WTC11 (cell line): ENCODE measurements around the gene ACO1. TPM values are rescaled to one million over a fixed set of nuclear protein-coding genes. Genes with fewer than 3 reads are reported as not detected.
A peak's percentile ranks its signal among the peaks of the same experiment; 100 is the strongest.

ENCODE experiments used
- ATAC-seq: fragments of 200-7000 bp; cut with Tn5 transposase; 2 replicates; pipeline ENCODE4 v1.10.0; 2021; ENCODE audit warnings: mild to moderate bottlenecking, moderate library complexity
- CTCF ChIA-PET: fragments of 300-600 bp; sonication (Branson Sonifier 250); formaldehyde crosslinking; loops from one replicate; lab custom pipeline; 2021; ENCODE audit warnings: antibody characterized with exemption; lab: Charles Lee
- POLR2A ChIA-PET: fragments of 350-600 bp; sonication (Branson Sonifier 250); formaldehyde crosslinking; loops from one replicate; lab custom pipeline; 2021; ENCODE audit warnings: antibody characterized with exemption; lab: Charles Lee
- DNase-seq: peaks from one replicate; pipeline ENCODE4 v3.0.0; 2021; ENCODE audit warnings: low spot score
- H3K27ac Mint-ChIP-seq: 2 replicates; pipeline ENCODE4 v1.8.0; 2021; ENCODE audit warnings: mixed read lengths
- H3K27me3 Mint-ChIP-seq: 2 replicates; pipeline ENCODE4 v1.8.0; 2021; ENCODE audit warnings: low read depth, mild to moderate bottlenecking, moderate library complexity, mixed read lengths
- H3K36me3 Mint-ChIP-seq: 2 replicates; pipeline ENCODE4 v1.8.0; 2021; ENCODE audit warnings: mixed read lengths
- H3K4me1 Mint-ChIP-seq: 2 replicates; pipeline ENCODE4 v1.8.0; 2022; ENCODE audit warnings: mixed read lengths
- H3K4me3 Mint-ChIP-seq: 2 replicates; pipeline ENCODE4 v1.8.0; 2021; ENCODE audit warnings: mild to moderate bottlenecking, moderate library complexity, mixed read lengths
- H3K9me3 Mint-ChIP-seq: 2 replicates; pipeline ENCODE4 v1.8.0; 2021; ENCODE audit warnings: mixed read lengths
- ATF1 ChIP-seq: sonication (generic); formaldehyde crosslinking; IDR thresholded peaks from 2 replicates; pipeline ENCODE4 v1.8.1; 2023; ENCODE audit warnings: mild to moderate bottlenecking, moderate library complexity, missing genetic modification reagents
- CBFB ChIP-seq: sonication (generic); formaldehyde crosslinking; IDR thresholded peaks from 2 replicates; pipeline ENCODE4 v1.8.1; 2022; ENCODE audit warnings: mild to moderate bottlenecking, low read depth, missing genetic modification reagents
- EMX1 ChIP-seq: fragments of 250-450 bp; sonication (Bioruptor Pico); IDR thresholded peaks from 2 replicates; pipeline ENCODE4 v1.8.0; 2021; ENCODE audit warnings: mild to moderate bottlenecking
- FOXJ3 ChIP-seq: sonication (generic); formaldehyde crosslinking; IDR thresholded peaks from 2 replicates; pipeline ENCODE4 v1.9.0; 2021; ENCODE audit warnings: missing genetic modification reagents, mild to moderate bottlenecking, borderline replicate concordance
- FOXP1 ChIP-seq: sonication (generic); formaldehyde crosslinking; IDR thresholded peaks from 2 replicates; pipeline ENCODE4 v1.8.0; 2022; ENCODE audit warnings: missing genetic modification reagents, mild to moderate bottlenecking, moderate library complexity, borderline replicate concordance
- GABPB1 ChIP-seq: sonication (generic); formaldehyde crosslinking; IDR thresholded peaks from 2 replicates; pipeline ENCODE4 v1.8.1; 2023; ENCODE audit warnings: mild to moderate bottlenecking, missing genetic modification reagents
- PRRX2 ChIP-seq: fragments of 250-450 bp; sonication (Bioruptor Pico); IDR thresholded peaks from 2 replicates; pipeline ENCODE4 v1.8.0; 2021; ENCODE audit warnings: mild to moderate bottlenecking
- RELA ChIP-seq: sonication (generic); formaldehyde crosslinking; IDR thresholded peaks from 2 replicates; pipeline ENCODE4 v1.8.1; 2022; ENCODE audit warnings: missing genetic modification reagents, mild to moderate bottlenecking, borderline replicate concordance
- RORB ChIP-seq: fragments of 250-450 bp; sonication (Bioruptor Pico); IDR thresholded peaks from 2 replicates; pipeline ENCODE4 v1.9.0; 2021; ENCODE audit warnings: mild to moderate bottlenecking
- SP1 ChIP-seq: sonication (generic); formaldehyde crosslinking; conservative IDR thresholded peaks from 2 replicates; pipeline ENCODE4 v1.8.1; 2022; ENCODE audit warnings: missing genetic modification reagents
- ZBTB21 ChIP-seq: sonication (generic); formaldehyde crosslinking; IDR thresholded peaks from 2 replicates; pipeline ENCODE4 v1.8.1; 2023; ENCODE audit warnings: mild to moderate bottlenecking, missing genetic modification reagents, borderline replicate concordance
- ZNF263 ChIP-seq: sonication (generic); formaldehyde crosslinking; IDR thresholded peaks from 2 replicates; pipeline ENCODE4 v1.8.1; 2022; ENCODE audit warnings: low read depth, mild to moderate bottlenecking, moderate library complexity, missing genetic modification reagents
- total RNA-seq: library from RNA; stranded (reverse); gene quantifications from 3 replicates; pipeline ENCODE4 v1.2.3, GENCODE V29; 2021
- TF ChIP-seq, protein P1 (sequence below): fragments of 250-450 bp; sonication (Bioruptor Pico); IDR thresholded peaks from 2 replicates; pipeline ENCODE4 v1.8.0; 2021; ENCODE audit warnings: mild to moderate bottlenecking
- TF ChIP-seq, protein P2 (sequence below): sonication (generic); formaldehyde crosslinking; IDR thresholded peaks from 2 replicates; pipeline ENCODE4 v1.8.1; 2023; ENCODE audit warnings: mild to moderate bottlenecking, moderate library complexity, missing genetic modification reagents
- TF ChIP-seq, protein P3 (sequence below): sonication (generic); formaldehyde crosslinking; conservative IDR thresholded peaks from 2 replicates; pipeline ENCODE4 v1.8.1; 2023; ENCODE audit warnings: mild to moderate bottlenecking, low read depth, missing genetic modification reagents, moderate library complexity
- TF ChIP-seq, protein P4 (sequence below): fragments of 250-450 bp; sonication (Bioruptor Pico); IDR thresholded peaks from 2 replicates; pipeline ENCODE4 v2.1.2; 2022; ENCODE audit warnings: mild to moderate bottlenecking, moderate library complexity
- TF ChIP-seq, protein P5 (sequence below): sonication (generic); formaldehyde crosslinking; IDR thresholded peaks from 2 replicates; pipeline ENCODE4 v1.8.1; 2022; ENCODE audit warnings: low read depth, mild to moderate bottlenecking, moderate library complexity, missing genetic modification reagents, borderline replicate concordance
- TF ChIP-seq, protein P6 (sequence below): sonication (generic); formaldehyde crosslinking; IDR thresholded peaks from 2 replicates; pipeline ENCODE4 v1.8.1; 2022; ENCODE audit warnings: missing genetic modification reagents, borderline replicate concordance
- TF ChIP-seq, protein P7 (sequence below): sonication (generic); formaldehyde crosslinking; IDR thresholded peaks from 2 replicates; pipeline ENCODE4 v1.8.1; 2023; ENCODE audit warnings: mild to moderate bottlenecking, missing genetic modification reagents

ACO1 gene
- total RNA-seq, 1 experiment from 2014 or later = 40.2 TPM

DNA sequence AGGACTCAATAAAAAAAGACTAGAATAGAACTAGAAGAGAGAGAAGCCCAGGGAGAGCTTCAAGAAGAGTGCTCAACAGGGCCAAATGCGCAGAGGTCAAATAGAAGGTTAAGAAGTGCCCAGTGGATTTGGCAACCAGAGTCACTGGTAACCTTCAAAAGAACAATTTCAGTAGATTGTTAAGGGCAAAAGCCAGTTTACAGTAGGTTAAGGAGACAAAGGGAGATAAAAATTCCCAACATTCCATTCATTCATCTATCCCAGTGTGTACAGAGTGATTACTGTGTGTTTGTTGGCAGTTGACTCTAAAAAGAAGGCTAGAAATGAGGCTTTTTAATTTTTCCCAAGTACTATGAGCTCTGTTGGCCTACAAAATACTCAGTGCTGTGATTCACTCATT lies 72.1 kb downstream of the ACO1 start (continued):
- TF ChIP-seq, protein P1, sequence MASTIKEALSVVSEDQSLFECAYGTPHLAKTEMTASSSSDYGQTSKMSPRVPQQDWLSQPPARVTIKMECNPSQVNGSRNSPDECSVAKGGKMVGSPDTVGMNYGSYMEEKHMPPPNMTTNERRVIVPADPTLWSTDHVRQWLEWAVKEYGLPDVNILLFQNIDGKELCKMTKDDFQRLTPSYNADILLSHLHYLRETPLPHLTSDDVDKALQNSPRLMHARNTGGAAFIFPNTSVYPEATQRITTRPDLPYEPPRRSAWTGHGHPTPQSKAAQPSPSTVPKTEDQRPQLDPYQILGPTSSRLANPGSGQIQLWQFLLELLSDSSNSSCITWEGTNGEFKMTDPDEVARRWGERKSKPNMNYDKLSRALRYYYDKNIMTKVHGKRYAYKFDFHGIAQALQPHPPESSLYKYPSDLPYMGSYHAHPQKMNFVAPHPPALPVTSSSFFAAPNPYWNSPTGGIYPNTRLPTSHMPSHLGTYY = no peak
- TF ChIP-seq SP1 (no peak), ATF1 (no peak)

DNA sequence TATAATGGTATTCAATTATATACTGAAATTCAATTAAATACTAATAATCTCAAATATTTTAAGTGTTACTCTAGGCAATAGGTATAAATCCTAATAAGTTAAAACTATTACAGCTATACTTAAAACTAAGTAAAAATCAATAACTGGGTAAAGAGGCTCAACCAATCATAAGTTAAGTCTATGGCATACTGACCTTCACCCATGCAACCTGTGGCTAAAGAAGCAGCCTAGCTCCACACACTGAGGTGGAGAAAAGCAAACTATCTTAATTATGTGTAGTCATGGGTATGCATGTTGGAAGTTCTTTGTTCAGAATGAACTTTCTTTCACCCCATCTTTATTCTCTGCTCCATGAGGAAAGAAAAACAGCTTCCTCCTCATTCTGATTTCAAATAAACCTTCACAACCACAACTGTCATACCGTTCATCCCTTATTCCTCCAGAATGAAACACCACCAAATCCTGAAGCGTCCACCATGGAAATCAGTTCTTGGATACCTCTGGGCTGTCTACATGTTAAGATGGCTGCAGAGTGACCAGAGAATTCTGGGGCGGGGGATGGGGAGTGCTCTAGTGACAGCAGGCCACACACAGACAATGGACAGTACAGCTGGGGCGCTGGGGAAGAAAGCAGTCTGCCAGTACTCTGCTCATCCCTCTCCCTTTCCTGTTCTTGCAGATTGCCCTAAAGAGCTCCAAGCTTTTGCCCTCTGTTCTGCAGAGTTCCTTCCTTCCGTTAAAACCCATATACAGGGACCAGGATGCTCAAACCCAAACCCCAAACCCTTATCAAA lies 79.3 kb downstream of the ACO1 start:
- ChIA-PET POLR2A (no interaction called here), CTCF (interaction anchor here (1.3 to 2.0 kb wide), 2 partner anchors 63 to 108 kb away, joined by 4 to 7 read pairs; partner anchors contain the start of gene RIGI)
- ATAC-seq = peak; percentile 24; the same call in 1 of the 2 replicates
- H3K9me3 Mint-ChIP-seq = no peaks in the 10 kb centered on the region
- H3K4me3 Mint-ChIP-seq = no peak overlapping the region
- H3K36me3 Mint-ChIP-seq = peaks cover 4% of the 10 kb centered on the region; the same call in 1 of the 2 replicates
- TF ChIP-seq CBFB (CRISPR knock-in tag) (no peak), FOXJ3 (CRISPR knock-in tag) (no peak), RELA (CRISPR knock-in tag) (no peak), EMX1 (CRISPR knock-in tag) (no peak), ZBTB21 (CRISPR knock-in tag) (no peak), GABPB1 (CRISPR knock-in tag) (no peak), ZNF263 (no peak), PRRX2 (CRISPR knock-in tag) (no peak)
- TF ChIP-seq, protein P2, sequence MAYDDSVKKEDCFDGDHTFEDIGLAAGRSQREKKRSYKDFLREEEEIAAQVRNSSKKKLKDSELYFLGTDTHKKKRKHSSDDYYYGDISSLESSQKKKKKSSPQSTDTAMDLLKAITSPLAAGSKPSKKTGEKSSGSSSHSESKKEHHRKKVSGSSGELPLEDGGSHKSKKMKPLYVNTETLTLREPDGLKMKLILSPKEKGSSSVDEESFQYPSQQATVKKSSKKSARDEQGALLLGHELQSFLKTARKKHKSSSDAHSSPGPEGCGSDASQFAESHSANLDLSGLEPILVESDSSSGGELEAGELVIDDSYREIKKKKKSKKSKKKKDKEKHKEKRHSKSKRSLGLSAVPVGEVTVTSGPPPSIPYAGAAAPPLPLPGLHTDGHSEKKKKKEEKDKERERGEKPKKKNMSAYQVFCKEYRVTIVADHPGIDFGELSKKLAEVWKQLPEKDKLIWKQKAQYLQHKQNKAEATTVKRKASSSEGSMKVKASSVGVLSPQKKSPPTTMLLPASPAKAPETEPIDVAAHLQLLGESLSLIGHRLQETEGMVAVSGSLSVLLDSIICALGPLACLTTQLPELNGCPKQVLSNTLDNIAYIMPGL (CRISPR knock-in tag) = no peak
- TF ChIP-seq, protein P3, sequence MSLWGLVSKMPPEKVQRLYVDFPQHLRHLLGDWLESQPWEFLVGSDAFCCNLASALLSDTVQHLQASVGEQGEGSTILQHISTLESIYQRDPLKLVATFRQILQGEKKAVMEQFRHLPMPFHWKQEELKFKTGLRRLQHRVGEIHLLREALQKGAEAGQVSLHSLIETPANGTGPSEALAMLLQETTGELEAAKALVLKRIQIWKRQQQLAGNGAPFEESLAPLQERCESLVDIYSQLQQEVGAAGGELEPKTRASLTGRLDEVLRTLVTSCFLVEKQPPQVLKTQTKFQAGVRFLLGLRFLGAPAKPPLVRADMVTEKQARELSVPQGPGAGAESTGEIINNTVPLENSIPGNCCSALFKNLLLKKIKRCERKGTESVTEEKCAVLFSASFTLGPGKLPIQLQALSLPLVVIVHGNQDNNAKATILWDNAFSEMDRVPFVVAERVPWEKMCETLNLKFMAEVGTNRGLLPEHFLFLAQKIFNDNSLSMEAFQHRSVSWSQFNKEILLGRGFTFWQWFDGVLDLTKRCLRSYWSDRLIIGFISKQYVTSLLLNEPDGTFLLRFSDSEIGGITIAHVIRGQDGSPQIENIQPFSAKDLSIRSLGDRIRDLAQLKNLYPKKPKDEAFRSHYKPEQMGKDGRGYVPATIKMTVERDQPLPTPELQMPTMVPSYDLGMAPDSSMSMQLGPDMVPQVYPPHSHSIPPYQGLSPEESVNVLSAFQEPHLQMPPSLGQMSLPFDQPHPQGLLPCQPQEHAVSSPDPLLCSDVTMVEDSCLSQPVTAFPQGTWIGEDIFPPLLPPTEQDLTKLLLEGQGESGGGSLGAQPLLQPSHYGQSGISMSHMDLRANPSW (CRISPR knock-in tag) = no peak
- TF ChIP-seq, protein P4, sequence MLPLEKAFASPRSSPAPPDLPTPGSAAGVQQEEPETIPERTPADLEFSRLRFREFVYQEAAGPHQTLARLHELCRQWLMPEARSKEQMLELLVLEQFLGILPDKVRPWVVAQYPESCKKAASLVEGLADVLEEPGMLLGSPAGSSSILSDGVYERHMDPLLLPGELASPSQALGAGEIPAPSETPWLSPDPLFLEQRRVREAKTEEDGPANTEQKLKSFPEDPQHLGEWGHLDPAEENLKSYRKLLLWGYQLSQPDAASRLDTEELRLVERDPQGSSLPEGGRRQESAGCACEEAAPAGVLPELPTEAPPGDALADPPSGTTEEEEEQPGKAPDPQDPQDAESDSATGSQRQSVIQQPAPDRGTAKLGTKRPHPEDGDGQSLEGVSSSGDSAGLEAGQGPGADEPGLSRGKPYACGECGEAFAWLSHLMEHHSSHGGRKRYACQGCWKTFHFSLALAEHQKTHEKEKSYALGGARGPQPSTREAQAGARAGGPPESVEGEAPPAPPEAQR (CRISPR knock-in tag) = no peak
- TF ChIP-seq, all 79 proteins: peak for 0
- Mint-ChIP-seq H3K27ac (no peak overlapping the region), H3K27me3 (no peaks in the 10 kb centered on the region), H3K4me1 (no peaks in the 10 kb centered on the region)
- no peak for DNase-seq

DNA sequence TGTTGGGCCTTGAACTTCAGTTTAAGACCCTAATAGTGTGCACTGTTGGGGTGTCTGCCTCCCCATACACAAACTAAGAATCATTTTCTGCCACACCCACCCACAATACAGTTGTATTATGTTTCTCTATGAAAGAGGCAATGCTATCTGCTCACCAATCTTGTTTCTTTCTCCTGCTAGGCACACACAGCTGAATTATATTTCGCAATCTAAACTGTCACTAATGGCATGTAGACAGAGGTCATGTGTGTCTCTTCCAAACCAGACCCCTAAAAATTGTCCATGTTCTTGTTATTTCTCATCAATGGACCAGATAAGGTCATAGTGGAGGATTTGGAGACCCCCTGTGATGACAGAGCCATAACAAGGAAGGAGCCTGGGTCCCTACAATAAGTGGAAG lies 84.3 kb downstream of the ACO1 start:
- Mint-ChIP-seq H3K27me3 (no peaks in the 10 kb centered on the region), H3K36me3 (peaks cover 4% of the 10 kb centered on the region; the same call in 1 of the 2 replicates), H3K4me1 (no peaks in the 10 kb centered on the region), H3K9me3 (no peaks in the 10 kb centered on the region), H3K4me3 (no peak overlapping the region), H3K27ac (no peak overlapping the region)
- DNase-seq (no peak), ATAC-seq (no peak)
- ChIA-PET POLR2A (no interaction called here), CTCF (no interaction called here)
- TF ChIP-seq FOXP1 (CRISPR knock-in tag) (no peak), RORB (no peak)
- TF ChIP-seq, protein P5, sequence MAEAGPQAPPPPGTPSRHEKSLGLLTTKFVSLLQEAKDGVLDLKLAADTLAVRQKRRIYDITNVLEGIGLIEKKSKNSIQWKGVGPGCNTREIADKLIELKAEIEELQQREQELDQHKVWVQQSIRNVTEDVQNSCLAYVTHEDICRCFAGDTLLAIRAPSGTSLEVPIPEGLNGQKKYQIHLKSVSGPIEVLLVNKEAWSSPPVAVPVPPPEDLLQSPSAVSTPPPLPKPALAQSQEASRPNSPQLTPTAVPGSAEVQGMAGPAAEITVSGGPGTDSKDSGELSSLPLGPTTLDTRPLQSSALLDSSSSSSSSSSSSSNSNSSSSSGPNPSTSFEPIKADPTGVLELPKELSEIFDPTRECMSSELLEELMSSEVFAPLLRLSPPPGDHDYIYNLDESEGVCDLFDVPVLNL = no peak
- TF ChIP-seq, protein P6, sequence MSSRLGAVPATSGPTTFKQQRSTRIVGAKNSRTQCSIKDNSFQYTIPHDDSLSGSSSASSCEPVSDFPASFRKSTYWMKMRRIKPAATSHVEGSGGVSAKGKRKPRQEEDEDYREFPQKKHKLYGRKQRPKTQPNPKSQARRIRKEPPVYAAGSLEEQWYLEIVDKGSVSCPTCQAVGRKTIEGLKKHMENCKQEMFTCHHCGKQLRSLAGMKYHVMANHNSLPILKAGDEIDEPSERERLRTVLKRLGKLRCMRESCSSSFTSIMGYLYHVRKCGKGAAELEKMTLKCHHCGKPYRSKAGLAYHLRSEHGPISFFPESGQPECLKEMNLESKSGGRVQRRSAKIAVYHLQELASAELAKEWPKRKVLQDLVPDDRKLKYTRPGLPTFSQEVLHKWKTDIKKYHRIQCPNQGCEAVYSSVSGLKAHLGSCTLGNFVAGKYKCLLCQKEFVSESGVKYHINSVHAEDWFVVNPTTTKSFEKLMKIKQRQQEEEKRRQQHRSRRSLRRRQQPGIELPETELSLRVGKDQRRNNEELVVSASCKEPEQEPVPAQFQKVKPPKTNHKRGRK (CRISPR knock-in tag) = no peak
- TF ChIP-seq, protein P7, sequence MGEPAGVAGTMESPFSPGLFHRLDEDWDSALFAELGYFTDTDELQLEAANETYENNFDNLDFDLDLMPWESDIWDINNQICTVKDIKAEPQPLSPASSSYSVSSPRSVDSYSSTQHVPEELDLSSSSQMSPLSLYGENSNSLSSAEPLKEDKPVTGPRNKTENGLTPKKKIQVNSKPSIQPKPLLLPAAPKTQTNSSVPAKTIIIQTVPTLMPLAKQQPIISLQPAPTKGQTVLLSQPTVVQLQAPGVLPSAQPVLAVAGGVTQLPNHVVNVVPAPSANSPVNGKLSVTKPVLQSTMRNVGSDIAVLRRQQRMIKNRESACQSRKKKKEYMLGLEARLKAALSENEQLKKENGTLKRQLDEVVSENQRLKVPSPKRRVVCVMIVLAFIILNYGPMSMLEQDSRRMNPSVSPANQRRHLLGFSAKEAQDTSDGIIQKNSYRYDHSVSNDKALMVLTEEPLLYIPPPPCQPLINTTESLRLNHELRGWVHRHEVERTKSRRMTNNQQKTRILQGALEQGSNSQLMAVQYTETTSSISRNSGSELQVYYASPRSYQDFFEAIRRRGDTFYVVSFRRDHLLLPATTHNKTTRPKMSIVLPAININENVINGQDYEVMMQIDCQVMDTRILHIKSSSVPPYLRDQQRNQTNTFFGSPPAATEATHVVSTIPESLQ = no peak
